ENCODE data around the gene TMEM138.

Gene TMEM138

DNA sequence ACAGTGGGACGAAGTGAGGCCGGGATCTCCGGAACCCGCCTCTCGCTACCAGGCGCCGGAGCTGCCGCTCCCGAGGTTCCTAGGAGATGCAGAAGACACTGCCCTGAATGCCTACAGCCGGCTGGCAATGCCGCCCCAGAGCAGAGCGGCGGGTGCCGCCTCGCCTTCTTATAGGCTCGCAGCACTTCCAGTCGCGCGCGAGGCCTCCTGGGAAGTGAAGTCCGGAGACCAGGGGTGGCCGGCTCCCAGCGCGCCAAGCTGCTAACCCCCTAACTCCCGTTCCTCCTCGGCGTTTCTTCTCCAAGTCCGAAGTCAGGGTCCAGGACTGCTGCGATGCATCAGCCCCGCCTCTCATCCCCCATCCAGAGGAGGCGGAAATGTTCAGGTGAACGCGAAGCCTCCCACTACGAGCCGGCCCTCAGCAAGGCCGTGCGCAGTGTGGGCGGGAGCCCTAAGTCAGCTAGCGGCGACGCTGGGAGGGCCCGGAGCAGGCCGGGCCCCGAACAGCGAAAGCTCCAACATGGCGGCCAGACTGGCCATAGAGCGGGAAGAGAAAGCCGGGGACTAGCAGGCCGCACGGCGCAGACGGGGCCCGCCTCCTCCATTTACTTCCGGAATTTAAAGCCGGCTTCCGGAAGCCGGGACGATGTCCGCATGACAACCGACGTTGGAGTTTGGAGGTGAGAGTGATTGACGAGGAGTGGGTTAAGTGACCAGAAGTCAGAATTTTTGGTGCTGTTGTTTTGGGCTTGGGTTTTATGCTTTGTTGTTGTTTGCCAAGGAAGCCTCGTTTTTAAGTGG is at the start of gene TMEM138, which contains the start of gene CYB561A3:
Gene TMEM138, plus strand, starts transcription at position 634 of the 801 bp plus-strand sequence. CDS start 2,017 bp downstream, outside the sequence.
Gene CYB561A3, minus strand, starts transcription at position 142 of the 801 bp plus-strand sequence. CDS start 5,169 bp downstream, outside the sequence.
- DNase-seq, result peak; percentile 89 to 99 (median 94)
- intact Hi-C loops (cut with DNase I), result loop anchor here (1.0 kb wide), 1 partner anchor 29 kb away; the partner anchor contains the start of genes DDB1 and TKFC

DNA sequence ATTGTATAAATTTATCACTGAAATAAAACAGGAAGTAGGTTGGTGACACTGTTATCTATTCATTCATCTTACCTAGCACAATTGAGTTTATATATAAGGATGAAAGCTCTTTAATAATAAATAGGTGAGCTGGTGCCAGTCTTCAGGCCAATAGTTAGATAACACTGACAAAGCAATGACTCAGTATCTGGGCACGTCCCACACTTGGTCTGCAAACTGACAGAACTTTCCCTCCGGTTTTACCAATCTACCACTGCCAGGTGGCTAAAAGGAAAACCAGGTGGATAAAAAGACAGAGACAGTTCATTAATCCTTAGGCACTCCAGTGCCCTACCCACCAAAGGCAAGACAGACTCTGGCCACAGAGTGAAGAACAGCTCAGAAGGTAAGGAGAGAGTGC is 46.9 kb upstream of the TMEM138 start:
- DNase-seq, result no peak
- intact Hi-C loops (cut with DNase I), result no loop called here

DNA sequence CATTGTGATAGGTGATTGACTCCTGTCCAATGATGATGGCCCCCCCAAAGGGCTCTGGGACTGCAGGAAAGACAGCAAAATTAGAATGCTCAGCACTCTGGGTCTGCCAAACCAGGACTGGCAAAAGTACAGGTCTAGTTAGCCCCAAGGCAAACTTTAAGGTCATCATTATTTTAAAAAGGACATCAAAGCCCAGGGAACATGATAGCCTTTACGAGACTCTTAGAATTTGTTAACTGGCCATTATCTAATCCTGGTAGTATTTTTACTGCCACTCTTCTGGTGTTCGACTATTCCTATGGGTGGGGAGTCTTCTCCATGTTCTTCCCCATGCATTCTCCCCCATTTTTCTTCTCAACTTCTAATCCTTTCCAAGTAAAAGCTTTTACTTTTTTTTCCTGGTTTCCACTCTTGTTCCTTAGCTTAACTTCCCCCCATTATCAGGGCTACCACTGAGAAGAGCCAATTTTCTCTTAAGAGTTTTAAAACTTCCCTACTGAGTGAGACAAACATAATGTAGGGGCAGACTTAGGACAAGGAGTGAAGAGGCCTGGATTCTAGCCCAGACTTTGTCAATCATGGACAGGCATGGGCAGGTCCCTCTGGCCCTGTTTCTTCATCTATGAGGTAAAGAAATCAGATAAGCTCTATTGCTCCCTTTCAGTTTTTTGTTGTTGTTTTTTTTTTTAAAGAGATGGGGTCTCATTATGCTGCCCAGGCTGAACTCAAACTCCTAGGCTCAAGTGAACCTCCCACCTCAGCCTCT is 36.3 kb upstream of the TMEM138 start:
- intact Hi-C loops (cut with DNase I), result no loop called here
- DNase-seq, result no peak

- DNase-seq, result no peak
- intact Hi-C loops (cut with DNase I), result no loop called here
Observed at GRCh38 chr11:61327669-61328071, 34.5 kb upstream of the TMEM138 start.

GRCh38 chr11:61328351-61328750 is 33.8 kb upstream of the TMEM138 start:
- DNase-seq, result no peak
- intact Hi-C loops (cut with DNase I), result no loop called here

- intact Hi-C loops (cut with DNase I), result loop anchor here (10.0 kb wide), 1 partner anchor 105 kb away; the partner anchor contains the start of gene SDHAF2
- no peak for DNase-seq
Observed at GRCh38 chr11:61329871-61330270, 32.3 kb upstream of the TMEM138 start.

DNA sequence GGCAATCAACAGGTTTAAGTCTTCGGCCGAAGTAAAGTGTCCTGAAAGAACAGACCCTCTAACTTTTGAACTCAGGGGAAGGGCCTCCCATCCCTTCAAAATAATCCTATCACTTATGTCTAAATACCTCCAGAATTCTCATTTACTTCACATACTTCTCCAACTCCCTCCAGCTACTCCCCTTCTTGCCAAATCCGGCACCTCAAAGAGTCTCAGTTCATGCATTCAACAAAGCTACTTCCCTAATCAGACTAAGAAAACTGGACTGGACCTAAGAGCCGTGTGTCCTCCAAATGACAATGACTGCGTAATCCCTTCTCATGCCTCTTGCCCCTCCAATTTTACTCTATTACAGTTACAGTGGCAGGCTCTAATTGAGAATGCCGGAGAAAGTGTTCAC is 30.5 kb upstream of the TMEM138 start:
- no peak for DNase-seq
- intact Hi-C loops (cut with DNase I), result loop anchor here (10.0 kb wide), 1 partner anchor 103 kb away; the partner anchor contains the start of gene SDHAF2

DNA sequence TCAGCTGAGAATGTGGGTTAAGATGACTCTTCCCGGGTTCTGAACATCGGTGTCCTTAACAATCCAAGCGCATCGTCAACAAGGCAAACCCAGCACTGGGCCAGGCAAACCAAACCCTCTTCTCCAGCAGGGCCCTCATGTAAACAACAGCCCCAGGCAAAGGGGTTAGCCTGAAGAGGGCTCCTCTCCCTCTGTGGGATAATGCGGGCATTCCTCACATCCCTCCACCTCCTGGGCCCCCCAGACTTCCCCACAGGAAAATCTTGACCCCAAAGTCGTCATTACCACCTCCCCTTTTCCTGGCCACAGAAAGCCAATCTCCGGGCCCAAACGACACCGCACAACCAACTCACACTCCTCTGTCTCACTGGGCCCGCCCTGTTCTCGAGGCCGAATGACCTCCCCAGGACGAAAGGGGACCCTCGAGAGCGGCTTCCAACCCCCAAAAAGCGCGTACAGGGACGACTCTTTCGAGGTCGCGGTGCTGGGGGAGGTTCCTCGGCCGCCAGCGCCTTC is 29.8 kb upstream of the TMEM138 start:
- no peak for DNase-seq
- intact Hi-C loops (cut with DNase I), result loop anchor here (10.0 kb wide), 1 partner anchor 102 kb away; the partner anchor contains the start of gene SDHAF2

DNA sequence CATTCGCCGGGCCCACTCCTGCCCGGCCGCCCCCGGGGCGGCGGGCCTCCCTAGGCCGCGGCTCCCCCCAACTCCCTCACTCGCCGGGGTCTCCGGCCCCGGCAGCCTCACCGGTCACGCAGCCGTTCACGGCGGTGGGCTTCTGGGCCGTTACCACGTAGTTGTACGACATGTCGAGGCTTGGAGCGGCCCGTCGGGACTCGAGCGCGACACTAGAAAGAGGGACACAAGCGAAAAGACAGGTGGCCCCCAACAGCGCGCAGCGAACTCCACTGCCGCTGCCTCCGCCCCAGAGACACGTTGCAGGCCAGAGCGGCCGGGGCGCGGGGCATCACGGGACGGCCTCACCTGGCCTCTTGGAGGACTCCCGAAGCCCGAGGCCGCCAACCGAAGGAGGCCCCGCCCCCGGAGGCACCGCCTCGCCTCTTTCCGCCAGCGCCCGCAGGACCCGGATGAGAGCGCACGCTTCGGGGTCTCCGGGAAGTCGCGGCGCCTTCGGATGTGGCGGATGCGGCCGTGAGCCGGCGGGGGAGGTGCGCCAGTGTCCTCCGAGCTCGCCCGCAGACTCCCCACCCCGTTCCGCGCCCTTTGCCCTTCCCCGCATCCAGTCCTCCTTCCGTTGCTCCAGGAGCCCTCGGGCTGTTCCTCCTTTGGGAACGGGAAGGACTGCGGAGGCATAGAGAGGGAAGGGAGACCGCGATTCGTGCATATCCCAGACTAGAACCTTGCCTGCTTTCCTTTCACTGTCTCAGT is 29.2 kb upstream of the TMEM138 start, which contains the start of the genes DDB1 and TKFC:
Gene DDB1, minus strand, starts transcription at position 309 of the 753 bp plus-strand sequence. Its CDS starts 137 bp downstream, at position 172.
Gene TKFC, plus strand, starts transcription at position 432 of the 753 bp plus-strand sequence. CDS start 1,501 bp downstream, outside the sequence.
- DNase-seq, result peak; percentile 93 to 100 (median 96)
- intact Hi-C loops (cut with DNase I), result loop anchor here (1.0 to 10.0 kb wide), 2 partner anchors 28 to 102 kb away; partner anchors contain the start of genes CYB561A3 and SDHAF2

DNA sequence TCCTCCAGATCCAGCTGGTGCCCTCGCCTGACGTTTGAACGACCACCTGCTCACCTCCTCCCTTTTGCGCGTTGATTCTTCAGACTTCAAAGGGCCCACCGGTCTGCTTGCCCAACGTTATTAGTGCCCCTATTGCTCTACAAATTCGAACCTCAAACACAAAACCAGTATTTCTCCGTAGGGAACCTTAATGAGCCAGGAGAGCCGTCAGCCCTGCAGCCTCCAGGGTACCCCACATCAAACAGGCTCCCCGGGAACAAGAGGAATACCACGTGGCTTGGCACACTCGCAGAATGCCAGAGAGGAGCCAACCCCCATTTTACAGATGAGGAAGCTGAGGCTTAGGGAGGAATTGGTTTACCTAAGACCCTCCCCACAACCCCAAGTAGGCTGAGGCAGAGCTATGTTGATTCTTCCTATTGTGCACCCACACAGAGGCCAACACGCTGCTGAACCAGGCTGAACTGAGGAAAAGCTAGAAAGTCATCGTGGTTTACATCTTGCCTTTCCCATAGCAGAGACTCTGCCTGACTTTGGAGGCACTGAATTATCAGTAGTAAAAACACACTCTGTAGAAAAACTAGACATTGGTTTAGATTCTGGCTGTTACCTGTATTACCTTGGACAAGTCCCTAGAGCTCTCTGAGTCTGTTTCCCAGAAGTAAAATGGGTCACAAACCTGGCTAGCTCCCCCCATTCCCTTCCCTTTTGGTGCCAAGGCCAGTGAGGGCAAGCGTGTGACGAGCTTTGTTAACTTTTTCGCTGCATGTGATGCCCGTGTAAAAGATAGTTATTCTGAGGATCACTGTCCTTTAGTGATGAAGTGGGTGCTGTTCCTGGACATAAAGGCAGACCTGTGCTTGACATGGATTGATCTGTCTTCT is 28.4 kb upstream of the TMEM138 start:
- intact Hi-C loops (cut with DNase I), result loop anchor here (1.0 to 10.0 kb wide), 2 partner anchors 28 to 101 kb away; partner anchors contain the start of genes CYB561A3 and SDHAF2
- DNase-seq, result no peak

GRCh38 chr11:61334434-61335354 is 27.5 kb upstream of the TMEM138 start:
- peak in 1 of 10 donors; percentile 68 for DNase-seq
- intact Hi-C loops (cut with DNase I), result loop anchor here (10.0 kb wide), 1 partner anchor 100 kb away; the partner anchor contains the start of gene SDHAF2

DNA sequence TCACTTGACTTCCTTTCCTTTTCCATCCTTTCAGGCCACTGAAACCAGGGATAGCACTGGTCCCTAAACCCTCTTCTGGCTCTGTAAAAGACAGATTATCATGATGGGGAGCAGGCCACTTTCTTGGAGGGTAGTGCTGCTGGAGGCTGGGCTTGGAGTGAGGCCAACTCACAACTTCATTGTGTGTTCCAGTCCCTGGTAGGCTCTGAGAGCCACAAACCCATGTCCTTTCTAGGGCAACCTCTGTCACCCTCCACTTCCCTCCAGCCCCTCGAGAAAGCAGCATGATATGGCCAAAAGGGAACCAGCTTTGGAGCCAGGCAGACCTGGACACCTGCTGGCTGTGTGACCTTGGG is 26.8 kb upstream of the TMEM138 start:
- no peak for DNase-seq
- intact Hi-C loops (cut with DNase I), result loop anchor here (10.0 kb wide), 1 partner anchor 99 kb away; the partner anchor contains the start of gene SDHAF2

- peak; percentile 42 to 96 (median 66) for DNase-seq
- intact Hi-C loops (cut with DNase I), result loop anchor here (1.0 to 10.0 kb wide), 2 partner anchors 49 to 98 kb away; partner anchors contain the start of gene SDHAF2
Observed at GRCh38 chr11:61336171-61336935, 25.8 kb upstream of the TMEM138 start.

- intact Hi-C loops (cut with DNase I), result loop anchor here (10.0 kb wide), 1 partner anchor 97 kb away; the partner anchor contains the start of gene SDHAF2
- DNase-seq, result no peak
Observed at GRCh38 chr11:61337706-61338470, 24.3 kb upstream of the TMEM138 start.

- intact Hi-C loops (cut with DNase I), result loop anchor here (10.0 kb wide), 1 partner anchor 96 kb away; the partner anchor contains the start of gene SDHAF2
- no peak for DNase-seq
Observed at GRCh38 chr11:61338783-61339489, 23.2 kb upstream of the TMEM138 start.

Measured in posterior cingulate gyrus (tissue), 11 donors.